Mammary microvascular endothelial cell (primary cell): ENCODE data around the gene IL32. TPM values are rescaled to one million over a fixed set of nuclear protein-coding genes. Genes with fewer than 3 reads are reported as not detected.

ENCODE experiments used
- total RNA-seq: library from RNA; depleted of rRNA; stranded (reverse); fragments of >200 nt; gene quantifications from 2 replicates; pipeline ENCODE4 v1.2.3, GENCODE V29; 2015

The IL32 gene, protein sequence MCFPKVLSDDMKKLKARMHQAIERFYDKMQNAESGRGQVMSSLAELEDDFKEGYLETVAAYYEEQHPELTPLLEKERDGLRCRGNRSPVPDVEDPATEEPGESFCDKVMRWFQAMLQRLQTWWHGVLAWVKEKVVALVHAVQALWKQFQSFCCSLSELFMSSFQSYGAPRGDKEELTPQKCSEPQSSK
- 824 and 885 TPM in 2 replicates for total RNA-seq

DNA sequence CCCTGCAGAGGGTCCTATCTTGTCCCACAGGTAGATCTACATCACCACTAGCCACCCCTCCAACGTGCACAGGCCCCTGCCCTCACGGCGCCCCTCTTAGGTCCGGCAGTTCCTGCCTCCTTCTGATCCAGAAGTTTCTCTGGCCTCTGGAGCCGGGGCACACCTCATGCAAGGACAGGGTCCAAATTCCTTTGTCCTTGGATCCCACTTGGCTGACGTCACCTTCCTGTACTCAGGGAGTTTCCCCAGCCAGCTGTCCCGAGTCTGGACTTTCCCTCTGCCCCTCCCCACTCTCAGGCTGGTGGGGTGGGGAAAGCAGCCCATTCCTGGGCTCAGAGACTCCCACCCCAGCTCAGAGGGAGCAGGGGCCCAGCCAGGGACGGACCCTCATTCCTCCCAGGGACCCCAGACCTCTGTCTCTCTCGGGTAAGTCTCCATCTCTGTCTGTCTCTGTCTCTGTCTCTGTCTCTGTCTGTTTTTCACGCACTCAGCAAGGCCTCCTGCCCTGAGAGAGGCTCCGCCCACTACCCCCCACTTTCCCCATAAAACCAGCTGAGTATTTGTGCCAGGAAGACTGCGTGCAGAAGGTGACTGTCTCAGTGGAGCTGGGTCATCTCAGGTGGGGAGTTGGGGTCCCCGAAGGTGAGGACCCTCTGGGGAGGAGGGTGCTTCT lies at the start of gene IL32:
Gene IL32 (plus strand): TSS at position 572 of the 673 bp plus-strand sequence. CDS start 172 bp downstream, outside the sequence.

DNA sequence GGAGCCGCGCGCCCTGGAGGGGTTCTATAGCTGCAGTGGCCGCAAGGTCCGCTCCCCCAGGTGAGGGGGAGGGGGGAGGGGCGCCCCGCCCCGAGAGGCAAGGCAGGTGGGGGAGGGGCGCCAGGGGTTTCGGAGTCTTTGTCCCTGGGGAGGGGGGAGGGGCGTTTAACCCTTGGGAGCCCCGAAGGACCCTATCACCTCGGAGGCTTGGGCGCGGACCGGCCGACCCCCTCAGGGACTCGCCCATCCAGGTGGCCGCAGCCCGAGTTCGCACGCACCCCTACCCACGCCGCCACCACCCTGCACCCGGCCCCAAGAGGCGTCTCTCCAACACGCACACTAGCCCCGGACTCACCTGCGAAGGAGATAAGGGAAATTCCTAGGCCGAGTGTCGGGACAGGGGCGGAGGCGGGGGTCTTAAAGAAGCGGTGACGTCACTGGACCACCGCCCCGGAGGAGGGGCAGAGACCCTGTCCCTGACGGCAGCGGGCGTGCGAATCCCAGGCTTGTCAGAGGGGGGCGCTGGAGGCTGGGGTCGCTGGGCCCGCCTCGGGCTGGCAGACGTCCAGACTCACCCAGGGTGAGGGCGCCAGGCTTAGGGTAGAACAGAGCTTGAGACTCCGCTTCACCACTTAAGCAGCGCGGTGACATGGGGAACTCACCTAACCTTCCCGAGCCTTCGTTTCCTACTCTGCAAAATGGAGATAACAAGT lies 47.5 kb upstream of the IL32 start, which contains the start of gene CLDN6:
Gene CLDN6 (minus strand): TSS at position 390 of the 713 bp plus-strand sequence. CDS start 2,162 bp downstream, outside the sequence.

DNA sequence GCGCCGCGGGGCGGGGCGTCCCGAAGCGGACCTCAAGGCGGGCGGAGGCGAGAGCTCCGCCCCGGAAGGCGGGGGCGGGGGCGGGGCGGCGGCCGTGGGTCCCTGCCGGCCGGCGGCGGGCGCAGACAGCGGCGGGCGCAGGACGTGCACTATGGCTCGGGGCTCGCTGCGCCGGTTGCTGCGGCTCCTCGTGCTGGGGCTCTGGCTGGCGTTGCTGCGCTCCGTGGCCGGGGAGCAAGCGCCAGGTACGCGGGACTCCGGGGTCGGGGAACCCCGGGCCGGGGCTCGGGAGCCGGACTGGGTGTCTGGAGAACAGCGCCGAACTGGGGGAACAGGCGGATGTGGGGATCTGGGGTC lies 45.2 kb upstream of the IL32 start, which contains the start of gene TNFRSF12A:
Gene TNFRSF12A (plus strand): TSS at position 122 of the 357 bp plus-strand sequence. CDS start 30 bp downstream, at position 152.

DNA sequence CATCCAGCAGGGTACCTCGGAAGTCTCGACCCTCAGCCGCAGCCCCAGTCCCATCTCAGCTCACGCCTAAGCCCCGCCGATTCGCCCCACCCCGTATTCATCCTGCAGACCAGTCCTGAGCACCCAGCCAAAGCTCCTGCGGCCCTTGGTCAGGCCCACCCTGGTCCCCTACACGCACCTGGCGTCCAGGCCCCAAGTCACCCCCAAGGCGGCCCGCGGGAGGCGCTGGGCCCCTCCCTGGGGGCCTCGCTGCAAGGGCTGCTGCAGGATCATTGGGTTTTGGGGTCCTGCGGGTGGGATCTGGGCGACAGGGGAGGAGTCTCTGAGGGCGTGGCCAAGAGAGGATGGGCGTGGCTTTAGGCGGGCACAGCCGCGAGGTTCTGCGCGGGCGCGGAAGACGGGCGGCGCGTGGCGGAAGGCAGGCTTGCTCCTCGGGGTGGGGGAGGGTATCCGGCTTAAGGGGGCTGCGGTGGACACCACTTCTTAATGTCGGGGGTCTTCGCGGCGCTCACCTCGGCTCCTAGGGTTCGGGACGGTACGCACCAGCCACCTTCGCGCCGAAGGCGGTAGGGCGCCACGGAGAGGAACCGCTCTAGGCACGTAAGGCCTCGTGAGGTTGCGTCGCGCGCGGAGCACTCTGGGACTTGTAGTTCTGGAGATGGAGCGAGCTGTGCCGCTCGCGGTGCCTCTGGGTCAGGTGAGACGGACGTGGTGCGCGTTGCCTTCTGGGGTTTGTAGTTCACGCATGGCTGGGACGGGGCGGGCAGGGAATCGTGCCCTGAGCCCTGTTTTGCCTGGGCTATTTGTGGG lies 41.6 kb upstream of the IL32 start, which contains the start of the genes HCFC1R1 and THOC6:
Gene HCFC1R1 (minus strand): TSS at position 274 of the 810 bp plus-strand sequence. CDS start 1 bp downstream, at position 273.
Gene THOC6 (plus strand): TSS at position 367 of the 810 bp plus-strand sequence. CDS start 292 bp downstream, at position 659.

DNA sequence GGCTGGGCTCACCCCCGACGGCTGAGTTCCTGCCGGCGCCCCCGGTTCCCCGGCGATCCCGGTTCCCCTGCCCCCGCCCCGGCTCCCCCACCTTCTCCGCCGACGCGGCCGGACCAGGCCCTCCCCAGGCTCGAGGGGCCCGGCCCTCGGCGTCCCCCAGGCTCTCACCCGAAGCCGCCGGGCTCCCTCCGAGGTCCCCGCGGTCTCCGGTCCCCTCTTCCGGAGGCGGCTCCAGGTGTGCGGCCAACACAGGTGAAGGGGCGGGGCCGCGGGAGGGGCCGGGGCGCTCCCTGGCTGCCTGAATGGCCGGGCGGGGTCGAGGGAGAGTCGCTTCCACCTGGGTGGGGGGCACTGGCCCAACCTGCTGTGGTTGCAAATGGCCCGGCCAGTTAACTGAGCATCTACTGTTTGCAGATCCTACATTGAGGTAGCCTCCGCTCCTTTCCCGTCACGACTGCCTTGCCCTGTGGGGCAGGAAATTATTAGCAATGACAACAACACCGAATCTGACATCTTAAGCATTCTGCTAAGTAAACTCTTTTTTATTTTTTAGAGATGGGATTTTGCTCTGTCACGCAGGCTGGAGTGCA lies 28.6 kb upstream of the IL32 start, which contains the start of gene BICDL2:
Gene BICDL2 (minus strand): TSS at position 219 of the 590 bp plus-strand sequence. CDS start 1,448 bp downstream, outside the sequence.

DNA sequence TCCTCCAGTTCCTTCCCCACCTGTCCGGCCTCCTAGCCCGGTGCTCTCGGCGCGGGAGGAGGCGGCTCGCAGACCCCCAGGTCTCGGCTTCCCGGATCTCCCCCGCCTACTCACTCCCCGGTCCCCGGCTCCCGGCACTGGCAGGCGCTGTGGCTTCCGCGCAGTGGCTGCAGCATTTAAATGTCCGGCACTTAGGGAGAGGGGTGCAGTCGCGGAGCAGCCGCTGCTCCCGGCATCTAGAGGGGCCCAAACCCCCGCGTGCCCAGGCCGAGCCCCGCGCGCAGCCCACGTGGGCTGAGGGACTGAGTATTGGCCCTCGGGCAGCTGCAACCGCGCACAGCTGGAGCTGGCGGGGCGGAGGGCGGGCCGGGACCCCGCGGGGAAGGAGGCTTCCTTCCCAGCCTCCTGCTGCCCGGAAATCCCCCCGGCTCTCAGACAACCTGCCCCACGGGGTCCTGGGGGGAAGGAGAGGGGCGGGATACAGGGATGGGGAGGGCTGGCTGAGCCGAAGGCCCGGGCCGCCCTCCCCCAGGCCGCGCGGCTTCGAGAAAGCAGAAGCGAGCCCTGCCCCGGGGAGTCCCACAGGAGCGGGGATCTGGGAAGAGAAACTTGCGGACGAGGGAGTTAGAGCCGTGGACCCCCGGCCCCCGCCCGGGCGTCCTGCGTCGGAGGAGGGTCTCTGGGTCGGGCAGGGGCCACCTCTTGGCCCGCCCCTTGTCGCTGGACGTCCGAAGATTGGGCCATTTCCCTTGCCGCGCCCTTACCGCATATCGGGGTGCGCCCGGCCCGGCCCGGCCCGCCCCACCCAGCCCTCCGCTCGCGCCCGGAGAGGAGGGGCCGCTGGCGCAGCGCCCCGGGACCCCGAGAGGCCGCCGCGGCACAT lies 19.4 kb upstream of the IL32 start, which contains the start of gene MMP25:
Gene MMP25 (plus strand): TSS at position 804 of the 883 bp plus-strand sequence. CDS start 357 bp downstream, outside the sequence.

DNA sequence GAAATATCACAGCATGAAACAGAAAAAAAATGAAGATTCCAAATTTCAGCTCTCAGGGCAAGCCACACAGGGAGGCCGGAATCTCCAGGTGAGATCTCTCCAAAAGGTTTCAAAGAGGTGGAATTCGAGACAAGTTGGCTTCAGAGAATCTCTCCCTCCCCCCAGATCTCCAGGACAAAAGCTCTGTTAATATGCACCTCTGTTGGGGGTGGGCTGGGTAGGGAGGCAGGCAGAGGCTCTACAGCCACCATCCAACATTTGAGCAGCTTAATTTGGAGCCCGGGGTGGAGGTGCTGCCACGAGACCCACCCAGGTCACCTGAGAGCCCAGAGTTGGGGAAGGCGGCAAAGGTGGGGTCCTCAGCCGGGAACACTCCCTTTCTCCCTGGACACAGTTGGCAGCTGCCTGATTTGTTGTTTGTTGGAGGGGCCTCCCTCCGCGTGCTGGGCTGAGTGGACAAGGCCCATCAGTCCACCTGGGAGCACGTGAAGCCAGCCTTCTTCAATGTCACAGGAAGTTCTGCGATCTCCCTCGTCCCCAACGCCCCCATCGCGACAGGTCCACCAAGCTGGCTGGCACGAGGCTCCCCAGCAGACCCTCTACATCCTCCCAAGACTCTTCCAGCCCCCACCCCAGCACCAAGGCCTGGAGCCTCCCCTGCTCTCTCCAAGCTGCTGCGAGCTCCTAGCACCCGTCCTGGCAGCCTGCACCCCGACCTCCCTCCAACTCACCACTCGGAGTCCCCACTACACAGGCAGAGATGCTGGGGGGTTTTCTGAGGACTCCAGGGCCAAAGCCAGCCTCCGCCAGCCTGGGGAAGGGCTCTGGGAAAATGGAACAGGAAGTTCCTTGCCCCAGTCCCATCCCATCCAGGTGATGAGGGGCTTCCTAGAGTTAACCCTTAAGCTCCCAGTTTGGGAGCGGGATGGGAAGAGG lies 33.3 kb downstream of the IL32 start, which contains the start of gene ZSCAN10:
Gene ZSCAN10 (minus strand): TSS at position 836 of the 936 bp plus-strand sequence. CDS start 6,357 bp downstream, outside the sequence.

DNA sequence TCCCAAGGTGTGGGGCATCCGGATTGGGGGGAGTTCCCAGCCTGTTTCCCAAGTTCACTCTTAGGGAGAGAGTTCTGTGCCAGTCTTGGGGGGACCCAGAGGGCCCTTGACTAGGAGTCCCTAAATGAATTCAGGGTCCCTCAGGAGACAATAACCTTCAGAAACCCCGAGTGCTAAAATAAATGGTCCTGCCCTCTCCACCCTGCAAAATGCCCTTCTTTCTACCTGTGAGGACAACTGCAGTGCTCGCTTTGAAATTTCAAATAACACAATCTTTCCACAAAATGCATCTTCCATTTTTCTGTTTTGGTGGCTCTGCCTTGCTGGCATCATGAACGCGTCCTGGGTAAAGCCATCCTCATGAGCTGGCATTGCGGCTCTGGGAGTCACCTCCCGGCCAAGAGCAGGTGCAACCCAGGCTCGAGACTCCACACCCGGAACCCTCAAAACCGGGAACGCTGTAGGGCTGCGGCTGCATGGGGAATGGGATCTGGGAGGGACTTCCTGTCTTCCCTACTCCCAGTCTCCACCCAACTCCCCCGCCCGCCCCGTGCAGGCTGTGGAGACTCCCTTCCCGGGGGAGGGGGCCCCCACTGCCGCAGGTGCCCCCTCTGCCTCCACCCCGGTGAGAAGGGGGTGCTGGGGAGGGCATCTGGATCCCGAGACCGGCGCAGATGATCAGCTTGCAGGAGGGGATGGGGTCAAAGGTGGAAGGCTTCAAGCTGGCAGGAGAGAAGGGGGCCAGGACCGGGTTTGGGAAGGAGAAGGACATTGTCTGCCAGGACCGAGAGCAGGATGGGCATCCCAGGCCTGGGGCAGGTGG lies 46.8 kb downstream of the IL32 start, which contains the start of gene ZNF205:
Gene ZNF205 (plus strand): TSS at position 529 of the 823 bp plus-strand sequence. CDS start 845 bp downstream, outside the sequence.

Other genes starting within 250 kb of the IL32 start
- 0.20 and 1.2 TPM in 2 replicates for gene PRSS21, start 248.4 kb upstream of the IL32 start, total RNA-seq
- gene ZG16B, start 235.3 kb upstream of the IL32 start, total RNA-seq, result 1.5 and 3.1 TPM in 2 replicates
- not detected in 2 replicates for gene PRSS22, start 207.5 kb upstream of the IL32 start, total RNA-seq
- gene FLYWCH2, start 182.4 kb upstream of the IL32 start, total RNA-seq, result 50.6 and 67.3 TPM in 2 replicates
- 41.5 and 51.1 TPM in 2 replicates for gene FLYWCH1, start 153.7 kb upstream of the IL32 start, total RNA-seq
- gene KREMEN2, start 101.4 kb upstream of the IL32 start, total RNA-seq, result not detected in 2 replicates
- gene PAQR4, start 96.3 kb upstream of the IL32 start, total RNA-seq, result 23.8 and 24.1 TPM in 2 replicates
- gene PKMYT1, start 85.2 kb upstream of the IL32 start, total RNA-seq, result 28.1 and 31.3 TPM in 2 replicates
- not detected in 2 replicates for gene CLDN9, start 52.7 kb upstream of the IL32 start, total RNA-seq
- 0.15 TPM in 1 of 2 replicates, not detected in the other for gene CLDN6, start 47.5 kb upstream of the IL32 start, total RNA-seq
- 174 and 225 TPM in 2 replicates for gene TNFRSF12A, start 45.3 kb upstream of the IL32 start, total RNA-seq
- gene HCFC1R1, start 41.7 kb upstream of the IL32 start, total RNA-seq, result 18.6 and 24.1 TPM in 2 replicates
- gene THOC6, start 41.6 kb upstream of the IL32 start, total RNA-seq, result 30.9 and 37.2 TPM in 2 replicates
- gene BICDL2, start 28.7 kb upstream of the IL32 start, total RNA-seq, result not detected in 2 replicates
- under 0.01 and 0.15 TPM in 2 replicates for gene MMP25, start 19.1 kb upstream of the IL32 start, total RNA-seq
- gene ZSCAN10, start 33.7 kb downstream of the IL32 start, total RNA-seq, result not detected in 2 replicates
- gene ZNF205, start 46.9 kb downstream of the IL32 start, total RNA-seq, result 14.7 and 16.0 TPM in 2 replicates
- gene ZNF213, start 69.4 kb downstream of the IL32 start, total RNA-seq, result 4.8 and 4.9 TPM in 2 replicates
- gene OR1F1, start 122.6 kb downstream of the IL32 start, total RNA-seq, result 0.13 and 1.9 TPM in 2 replicates
- gene ZNF200, start 169.5 kb downstream of the IL32 start, total RNA-seq, result 5.8 and 6.4 TPM in 2 replicates
- gene MEFV, start 191.0 kb downstream of the IL32 start, total RNA-seq, result not detected in 2 replicates
- 23.6 and 27.9 TPM in 2 replicates for gene ZNF263, start 217.9 kb downstream of the IL32 start, total RNA-seq
- gene TIGD7, start 239.8 kb downstream of the IL32 start, total RNA-seq, result 0.73 and 1.5 TPM in 2 replicates
- 9.8 and 10.7 TPM in 2 replicates for gene ZNF75A, start 239.9 kb downstream of the IL32 start, total RNA-seq